ENCODE results near the gene EDN3. TPM values are rescaled to one million over a fixed set of nuclear protein-coding genes. Genes with fewer than 3 reads are reported as not detected.

The EDN3 gene
- total and polyA plus RNA-seq, 2 of the 8 experiments (the other 6 are each of a cell fraction or from before 2014, with no cell fraction given): 0.17 to 0.38 TPM

DNA sequence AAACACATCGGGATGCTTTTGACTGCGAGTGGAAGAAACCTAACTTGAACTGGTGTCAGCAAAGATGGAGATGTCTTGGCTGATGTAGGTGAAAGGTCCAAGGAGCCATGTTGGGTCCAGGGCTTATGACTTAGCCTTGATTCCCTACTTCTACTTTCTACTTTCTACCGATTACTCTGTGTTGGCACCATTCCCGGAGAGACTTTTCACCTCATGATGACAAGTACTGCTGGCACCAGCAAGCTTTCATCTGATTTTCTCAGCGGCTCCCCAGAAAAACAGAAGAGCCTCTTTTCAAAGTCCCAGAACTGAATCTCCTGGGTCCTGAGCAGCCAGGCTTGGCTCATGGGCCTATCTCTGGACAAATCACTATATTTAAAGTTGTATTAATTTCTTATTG lies 4.9 kb upstream of the EDN3 start (continued):
- TF ChIP-seq EGR1 (IDR thresholded peaks at IDR 0.05; ENCODE audit: borderline replicate concordance, low read depth, low read length) (no peak), RFX5 (IDR thresholded peaks at IDR 0.05; ENCODE audit: borderline replicate concordance, low read depth, low read length) (no peak), TEAD4 (IDR thresholded peaks at IDR 0.05; ENCODE audit: low read depth, low read length) (no peak)
- TF ChIP-seq, protein P1, sequence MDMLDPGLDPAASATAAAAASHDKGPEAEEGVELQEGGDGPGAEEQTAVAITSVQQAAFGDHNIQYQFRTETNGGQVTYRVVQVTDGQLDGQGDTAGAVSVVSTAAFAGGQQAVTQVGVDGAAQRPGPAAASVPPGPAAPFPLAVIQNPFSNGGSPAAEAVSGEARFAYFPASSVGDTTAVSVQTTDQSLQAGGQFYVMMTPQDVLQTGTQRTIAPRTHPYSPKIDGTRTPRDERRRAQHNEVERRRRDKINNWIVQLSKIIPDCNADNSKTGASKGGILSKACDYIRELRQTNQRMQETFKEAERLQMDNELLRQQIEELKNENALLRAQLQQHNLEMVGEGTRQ (IDR thresholded peaks at IDR 0.05; ENCODE audit: low read length): no peak
- TF ChIP-seq, protein P2, sequence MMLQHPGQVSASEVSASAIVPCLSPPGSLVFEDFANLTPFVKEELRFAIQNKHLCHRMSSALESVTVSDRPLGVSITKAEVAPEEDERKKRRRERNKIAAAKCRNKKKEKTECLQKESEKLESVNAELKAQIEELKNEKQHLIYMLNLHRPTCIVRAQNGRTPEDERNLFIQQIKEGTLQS (IDR thresholded peaks at IDR 0.05; ENCODE audit: insufficient read depth, low read depth, low read length): no peak
